HCT116 (cell line): ENCODE data around the gene TEX261. TPM values are rescaled to one million over a fixed set of nuclear protein-coding genes. Genes with fewer than 3 reads are reported as not detected.

Experiments used
- ATAC-seq: fragments of 200-7000 bp; cut with Tn5 transposase; 2 replicates; pipeline ENCODE4 v1.9.1; 2020; ENCODE audit warnings: mild to moderate bottlenecking, moderate library complexity
- BruUV-seq: library from RNA; stranded (reverse); fragments of 400-500 nt; replicated peaks from 2 replicates; lab custom pipeline; 2021; lab: Mats Ljungman, UMichigan
- CTCF ChIA-PET: fragments of 300-600 bp; sonication (Branson Sonifier 250); formaldehyde crosslinking; loops from one replicate; lab custom pipeline; 2021; ENCODE audit warnings: antibody characterized with exemption; lab: Charles Lee
- POLR2A ChIA-PET: fragments of 300-600, 350-600 bp; sonication (Branson Sonifier 250); formaldehyde crosslinking; loops from one replicate; lab custom pipeline; 2021; ENCODE audit warnings: antibody characterized with exemption; lab: Charles Lee
- RAD21 ChIA-PET, 2 experiments: fragments of 300-600 bp; sonication (Branson Sonifier 250); formaldehyde crosslinking; loops; one replicate each; lab custom pipeline; 2023; ENCODE audit warnings: low total read pairs in 2 of 2; ENCODE audit not compliant: uncharacterized antibody in 2 of 2, unreplicated experiment in 2 of 2, low non-redundant PET in 1 of 2; lab: Charles Lee
- DNase-seq: peaks from one replicate; pipeline ENCODE4 v3.0.0-alpha.2; 2010; ENCODE audit warnings: low read depth, low spot score
- H2AFZ ChIP-seq: fragments of 200-600 bp; shearing (Covaris generic), sonication (generic); 2 replicates; pipeline ENCODE4 v1.6.1; 2017; ENCODE audit warnings: low read depth, mixed run types, mixed read lengths, antibody characterized with exemption, low read length; ENCODE audit not compliant: poor library complexity, severe bottlenecking
- H3K27ac ChIP-seq: 2 replicates; pipeline ENCODE4 v1.5.1; 2012; ENCODE audit warnings: low read depth, low read length
- H3K27me3 ChIP-seq: fragments of 200-600 bp; sonication (generic); 2 replicates; pipeline ENCODE4 v1.6.1; 2016; ENCODE audit warnings: mixed run types, low read length, mixed read lengths; ENCODE audit not compliant: insufficient read depth
- H3K36me3 ChIP-seq, 2 experiments: fragments of 200-500 bp in 1 of 2; fragments of 200-600 bp in 1 of 2; sonication (Bioruptor generic) in 1 of 2; sonication (generic) in 1 of 2; 2 replicates each; pipeline versions ENCODE4 v1.5.1 to v1.6.1; 2014 to 2016; ENCODE audit warnings: low read length in 2 of 2, inconsistent platforms in 1 of 2, mixed read lengths in 1 of 2, mixed run types in 1 of 2; ENCODE audit not compliant: insufficient read depth in 2 of 2, control insufficient read depth in 1 of 2
- H3K4me1 ChIP-seq, 2 experiments: fragments of 200-600 bp in 1 of 2; sonication (generic) in 1 of 2; 2 replicates each; pipeline versions ENCODE4 v1.5.1 to v1.6.1; 2012 to 2017; ENCODE audit warnings: low read length in 2 of 2, inconsistent platforms in 1 of 2, mild to moderate bottlenecking in 1 of 2, mixed read lengths in 1 of 2, mixed run types in 1 of 2, moderate library complexity in 1 of 2; ENCODE audit not compliant: insufficient read depth in 2 of 2, control insufficient read depth in 1 of 2
- H3K4me2 ChIP-seq: fragments of 200-600 bp; sonication (generic); 2 replicates; pipeline ENCODE4 v1.6.1; 2017; ENCODE audit warnings: mixed run types, low read length, mixed read lengths
- H3K4me3 ChIP-seq, 2 experiments: fragments of 200-600 bp in 1 of 2; sonication (generic) in 1 of 2; replicated peaks in 1 of 2; 2 replicates each; pipeline ENCODE4 v1.5.1; 2011 to 2016; ENCODE audit warnings: low read length in 2 of 2, control low read depth in 1 of 2, low read depth in 1 of 2, mild to moderate bottlenecking in 1 of 2, mixed read lengths in 1 of 2, mixed run types in 1 of 2
- H3K79me2 ChIP-seq: fragments of 200-600 bp; sonication (generic); 2 replicates; pipeline ENCODE4 v1.6.1; 2017; ENCODE audit warnings: mild to moderate bottlenecking, mixed run types, low read length, moderate library complexity, mixed read lengths; ENCODE audit not compliant: insufficient read depth
- H3K9ac ChIP-seq: fragments of 200-600 bp; sonication (generic); 2 replicates; pipeline ENCODE4 v1.6.1; 2016; ENCODE audit warnings: low read length, mixed read lengths
- H3K9me2 ChIP-seq: fragments of 200-600 bp; sonication (generic), shearing (Covaris generic); 2 replicates; pipeline ENCODE4 v1.6.1; 2017; ENCODE audit warnings: mixed run types, mild to moderate bottlenecking, moderate library complexity; ENCODE audit not compliant: insufficient read depth
- H3K9me3 ChIP-seq, 2 experiments: fragments of 200-500 bp in 1 of 2; fragments of 200-600 bp in 1 of 2; sonication (Bioruptor generic) in 1 of 2; sonication (generic) in 1 of 2; 2 replicates each; pipeline ENCODE4 v1.6.1; 2014 to 2017; ENCODE audit warnings: low read length in 2 of 2, mixed read lengths in 2 of 2, inconsistent platforms in 1 of 2, low read depth in 1 of 2, mild to moderate bottlenecking in 1 of 2, mixed run types in 1 of 2, moderate library complexity in 1 of 2; ENCODE audit not compliant: control insufficient read depth in 1 of 2, insufficient read depth in 1 of 2
- H4K20me1 ChIP-seq: fragments of 200-600 bp; sonication (generic), shearing (Covaris generic); 2 replicates; pipeline ENCODE4 v1.6.1; 2017; ENCODE audit warnings: mixed run types, mild to moderate bottlenecking, moderate library complexity; ENCODE audit not compliant: insufficient read depth
- ATF3 ChIP-seq: IDR thresholded peaks from 2 replicates; pipeline ENCODE4 v1.6.1; 2012
- CBX3 ChIP-seq: IDR thresholded peaks from 2 replicates; pipeline ENCODE4 v1.6.1; 2012; ENCODE audit warnings: low read depth
- CEBPB ChIP-seq: IDR thresholded peaks from 2 replicates; pipeline ENCODE4 v1.6.1; 2012; ENCODE audit warnings: low read depth
- CTCF ChIP-seq, 3 experiments: fragments of 200-600 bp in 1 of 3; sonication (generic) in 1 of 3; IDR thresholded peaks in 2 of 3; conservative IDR thresholded peaks in 1 of 3; 2 replicates each; pipeline ENCODE4 v1.5.1; 2012 to 2017; ENCODE audit warnings: low read depth in 2 of 3, low read length in 2 of 3, antibody characterized with exemption in 1 of 3, borderline replicate concordance in 1 of 3, control low read depth in 1 of 3, mild to moderate bottlenecking in 1 of 3, mixed read lengths in 1 of 3, mixed run types in 1 of 3, moderate library complexity in 1 of 3; ENCODE audit not compliant: insufficient read depth in 1 of 3
- ELF1 ChIP-seq: IDR thresholded peaks from 2 replicates; pipeline ENCODE4 v1.6.1; 2012; ENCODE audit warnings: low read depth, borderline replicate concordance
- EZH2 ChIP-seq: fragments of 200-600 bp; sonication (generic); IDR thresholded peaks from 2 replicates; pipeline ENCODE4 v1.6.1; 2017; ENCODE audit warnings: antibody characterized with exemption, mixed run types
- EZH2phosphoT487 ChIP-seq: fragments of 200-600 bp; IDR thresholded peaks from 2 replicates; pipeline ENCODE4 v1.6.1; 2018; ENCODE audit warnings: antibody characterized with exemption, borderline replicate concordance
- JUND ChIP-seq: IDR thresholded peaks from 2 replicates; pipeline ENCODE4 v1.6.1; 2012
- POLR2AphosphoS5 ChIP-seq: IDR thresholded peaks from 2 replicates; pipeline ENCODE4 v1.6.1; 2011; ENCODE audit warnings: mild to moderate bottlenecking, low read depth, low read length, moderate library complexity
- RAD21 ChIP-seq: IDR thresholded peaks from 2 replicates; pipeline ENCODE4 v1.6.1; 2012; ENCODE audit warnings: low read depth, mild to moderate bottlenecking
- REST ChIP-seq: IDR thresholded peaks from 2 replicates; pipeline ENCODE4 v1.6.1; 2012; ENCODE audit warnings: low read depth
- SIN3A ChIP-seq: IDR thresholded peaks from 2 replicates; pipeline ENCODE4 v1.6.1; 2012; ENCODE audit warnings: low read depth
- SP1 ChIP-seq: IDR thresholded peaks from 2 replicates; pipeline ENCODE4 v1.6.1; 2012; ENCODE audit warnings: low read depth
- TCF7L2 ChIP-seq: IDR thresholded peaks from 2 replicates; pipeline ENCODE4 v1.7.0; 2011; ENCODE audit warnings: borderline replicate concordance, inconsistent platforms; ENCODE audit not compliant: insufficient read depth, insufficient read length; ENCODE audit errors: extremely low read depth
- YY1 ChIP-seq: IDR thresholded peaks from 2 replicates; pipeline ENCODE4 v1.6.1; 2011; ENCODE audit warnings: low read length, low read depth, moderate library complexity, mild to moderate bottlenecking; ENCODE audit not compliant: insufficient replicate concordance; ENCODE audit errors: extremely low read depth
- ZFX ChIP-seq: fragments of 450-650 bp; IDR thresholded peaks from 2 replicates; pipeline ENCODE4 v1.6.1; 2017
- ZNF274 ChIP-seq: fragments of 200-500 bp; sonication (Bioruptor generic); IDR thresholded peaks from 2 replicates; pipeline ENCODE4 v1.6.1; 2014; ENCODE audit warnings: mild to moderate bottlenecking, low read depth, low read length, inconsistent platforms
- intact Hi-C: fragments of 100-400 bp; cut with micrococcal nuclease; formaldehyde crosslinking; loops from 2 replicates; pipeline ENCODE4 v1.10.0; 2022
- total RNA-seq: library from RNA; stranded (reverse); gene quantifications from one replicate; pipeline ENCODE4 v1.2.1, GENCODE V29; 2021; ENCODE audit not compliant: unreplicated experiment

The TEX261 gene
- total RNA-seq, 1 experiment from 2014 or later, result 37.9 TPM

GRCh38 chr2:70975237-70975636 lies 19.4 kb downstream of the TEX261 start (continued):
- TF ChIP-seq ATF3 (no peak), JUND (no peak), YY1 (no peak), SP1 (no peak), ZFX (no peak), CBX3 (no peak), ZNF274 (no peak), CEBPB (no peak), SIN3A (no peak)

GRCh38 chr2:70974592-70974991 lies 20.1 kb downstream of the TEX261 start:
- Histone ChIP-seq H3K4me3 (no peak overlapping the region), H2AFZ (no peak overlapping the region), H3K36me3 (no peaks in the 10 kb centered on the region), H3K9me2 (no peaks in the 10 kb centered on the region), H3K27me3 (no peaks in the 10 kb centered on the region), H3K27ac (no peak overlapping the region), H3K79me2 (no peaks in the 10 kb centered on the region), H3K4me1 (peaks cover 7 to 21% of the 10 kb centered on the region in 2 experiments; a peak in 3 of 4 replicates), H3K4me2 (no peak overlapping the region), H4K20me1 (no peaks in the 10 kb centered on the region), H3K9me3 (no peaks in the 10 kb centered on the region), H3K9ac (no peak overlapping the region)
- ATAC-seq, result no peak
- no peak for DNase-seq
- ChIA-PET POLR2A (no interaction called here), CTCF (interaction anchor here (1.2 kb wide), 1 partner anchor 14 kb away, joined by 3 read pairs; no protein-coding TSS in a partner anchor), RAD21 (interaction anchor here in 1 of 2 experiments (0.6 kb wide), 1 partner anchor 9 kb away, joined by 3 read pairs; no protein-coding TSS in a partner anchor)
- TF ChIP-seq TCF7L2 (no peak), EZH2 (no peak), ELF1 (no peak), JUND (no peak), CTCF (IDR thresholded peaks at IDR 0.05 in 2 of 3, conservative IDR thresholded peaks at IDR 0.05 in 1 of 3; ENCODE audit: borderline replicate concordance in 1 of 3, insufficient read depth in 1 of 3, low read depth in 2 of 3, low read length in 2 of 3) (no peak), RAD21 (no peak), POLR2AphosphoS5 (no peak), EZH2phosphoT487 (no peak), CBX3 (no peak), SIN3A (no peak), REST (no peak)
- no TSS peak for BruUV-seq
- intact Hi-C loops, result no loop called here
